Activated CD4-positive, alpha-beta T cell treated with anti-CD3 and anti-CD28 coated beads for 36 hours (primary cell): Measurements from ENCODE around the gene SAT1. TPM values are rescaled to one million over a fixed set of nuclear protein-coding genes. Genes with fewer than 3 reads are reported as not detected.

Experiments used
- ATAC-seq: fragments of 200-7000 bp; cut with Tn5 transposase; one replicate; pipeline ENCODE4 v1.10.0; 2021; ENCODE audit warnings: mild to moderate bottlenecking, moderate library complexity
- CTCF ChIA-PET: fragments of 350-600 bp; sonication (Branson Sonifier 250); formaldehyde crosslinking; loops from one replicate; lab custom pipeline; 2021; ENCODE audit warnings: antibody characterized with exemption; lab: Charles Lee
- POLR2A ChIA-PET: fragments of 350-600 bp; sonication (Branson Sonifier 250); formaldehyde crosslinking; loops from one replicate; lab custom pipeline; 2021; ENCODE audit warnings: antibody characterized with exemption, inconsistent platforms; lab: Charles Lee
- DNase-seq: peaks from one replicate; pipeline ENCODE4 v3.0.0-alpha.2; 2020
- H3K27ac Mint-ChIP-seq: one replicate; pipeline ENCODE4 v1.8.0; 2021; ENCODE audit warnings: mixed read lengths
- H3K27me3 Mint-ChIP-seq: one replicate; pipeline ENCODE4 v1.8.0; 2021; ENCODE audit warnings: mixed read lengths
- H3K36me3 Mint-ChIP-seq: one replicate; pipeline ENCODE4 v1.8.0; 2021; ENCODE audit warnings: low read depth, mixed read lengths
- H3K4me1 Mint-ChIP-seq: one replicate; pipeline ENCODE4 v1.8.0; 2021; ENCODE audit warnings: mixed read lengths
- H3K4me3 Mint-ChIP-seq: one replicate; pipeline ENCODE4 v1.8.0; 2021; ENCODE audit warnings: mild to moderate bottlenecking, moderate library complexity, mixed read lengths
- H3K9me3 Mint-ChIP-seq: one replicate; pipeline ENCODE4 v1.8.0; 2021; ENCODE audit warnings: low read depth, mixed read lengths
- intact Hi-C, 2 experiments: fragments of 100-400 bp; cut with DNase I in 1 of 2; cut with micrococcal nuclease in 1 of 2; formaldehyde crosslinking; loops; one replicate each; pipeline versions ENCODE4 v1.14.2 to v1.15.1; 2022 to 2024; cut with DNase I, micrococcal nuclease
- total RNA-seq, 2 experiments: library from RNA; stranded (reverse); gene quantifications; one replicate each; pipeline ENCODE4 v1.2.3, GENCODE V29; 2021

The SAT1 gene
- total RNA-seq, 2 experiments from 2014 or later: 148 to 166 TPM

DNA sequence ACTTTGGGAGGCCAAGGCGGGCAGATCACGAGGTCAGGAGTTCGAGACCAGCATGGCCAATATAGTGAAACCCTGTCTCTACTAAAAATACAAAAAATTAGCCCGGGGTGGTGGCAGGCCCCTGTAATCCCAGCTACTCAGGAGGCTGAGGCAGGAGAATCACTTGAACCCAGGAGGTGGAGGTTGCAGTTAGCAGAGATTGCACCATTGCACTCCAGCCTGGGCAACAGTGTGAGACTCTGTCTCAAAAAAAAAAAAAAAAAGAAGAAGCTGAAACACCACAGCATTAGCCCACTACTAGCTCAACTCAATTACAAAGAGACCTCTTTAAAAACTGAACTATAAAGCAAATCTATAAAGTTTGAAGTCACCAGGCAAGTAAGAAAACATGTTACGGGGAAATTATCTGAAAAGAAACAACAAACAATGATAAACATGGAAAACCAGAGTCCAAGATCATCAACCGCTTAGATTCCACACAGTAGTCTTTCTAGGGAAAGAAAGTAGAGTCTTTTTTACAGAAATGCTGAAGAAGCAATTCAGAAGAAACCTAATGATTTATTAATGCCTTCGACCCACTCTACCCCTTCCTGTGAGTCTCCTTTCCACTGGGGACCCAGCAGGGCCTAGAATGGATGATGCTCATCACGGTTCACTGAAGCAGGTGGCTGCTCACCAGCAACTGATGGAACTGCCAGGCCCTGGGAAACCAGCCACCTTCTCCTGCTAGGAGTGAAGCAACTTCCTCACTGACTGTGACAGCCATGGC is 6.6 kb downstream of the SAT1 start:
- Mint-ChIP-seq H3K27ac (no peak overlapping the region), H3K4me3 (no peak overlapping the region), H3K9me3 (no peaks in the 10 kb centered on the region), H3K4me1 (peaks cover 13% of the 10 kb centered on the region), H3K36me3 (peaks cover 18% of the 10 kb centered on the region), H3K27me3 (no peaks in the 10 kb centered on the region)
- no peak for ATAC-seq
- no peak for DNase-seq
- ChIA-PET POLR2A (no interaction called here), CTCF (no interaction called here)
- intact Hi-C loops: loop anchor here in 1 of 2 experiments (10.0 kb wide), 2 partner anchors 365 to 695 kb away; no protein-coding TSS in a partner anchor

DNA sequence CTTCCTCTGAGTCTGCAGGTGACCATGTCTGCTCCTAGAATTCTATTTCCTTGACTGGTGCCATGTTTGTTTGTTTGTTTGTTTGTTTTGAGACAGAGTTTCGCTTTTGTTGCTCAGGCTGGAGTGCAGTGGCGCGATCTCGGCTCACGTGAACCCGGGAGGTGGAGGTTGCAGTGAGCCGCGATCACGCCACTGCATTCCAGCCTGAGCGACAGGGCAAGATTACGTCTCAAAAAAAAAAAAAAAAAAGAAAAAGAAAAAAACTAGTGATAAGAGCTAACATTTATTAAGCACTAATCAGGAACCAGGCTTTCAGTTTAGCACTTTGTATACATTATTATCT is 7.2 kb downstream of the SAT1 start:
- Mint-ChIP-seq H3K4me1 (peaks cover 7% of the 10 kb centered on the region), H3K4me3 (no peak overlapping the region), H3K27me3 (no peaks in the 10 kb centered on the region), H3K27ac (no peak overlapping the region), H3K36me3 (peaks cover 13% of the 10 kb centered on the region), H3K9me3 (no peaks in the 10 kb centered on the region)
- DNase-seq (no peak), ATAC-seq (no peak)
- ChIA-PET CTCF (no interaction called here), POLR2A (no interaction called here)
- intact Hi-C loops: no loop called here

DNA sequence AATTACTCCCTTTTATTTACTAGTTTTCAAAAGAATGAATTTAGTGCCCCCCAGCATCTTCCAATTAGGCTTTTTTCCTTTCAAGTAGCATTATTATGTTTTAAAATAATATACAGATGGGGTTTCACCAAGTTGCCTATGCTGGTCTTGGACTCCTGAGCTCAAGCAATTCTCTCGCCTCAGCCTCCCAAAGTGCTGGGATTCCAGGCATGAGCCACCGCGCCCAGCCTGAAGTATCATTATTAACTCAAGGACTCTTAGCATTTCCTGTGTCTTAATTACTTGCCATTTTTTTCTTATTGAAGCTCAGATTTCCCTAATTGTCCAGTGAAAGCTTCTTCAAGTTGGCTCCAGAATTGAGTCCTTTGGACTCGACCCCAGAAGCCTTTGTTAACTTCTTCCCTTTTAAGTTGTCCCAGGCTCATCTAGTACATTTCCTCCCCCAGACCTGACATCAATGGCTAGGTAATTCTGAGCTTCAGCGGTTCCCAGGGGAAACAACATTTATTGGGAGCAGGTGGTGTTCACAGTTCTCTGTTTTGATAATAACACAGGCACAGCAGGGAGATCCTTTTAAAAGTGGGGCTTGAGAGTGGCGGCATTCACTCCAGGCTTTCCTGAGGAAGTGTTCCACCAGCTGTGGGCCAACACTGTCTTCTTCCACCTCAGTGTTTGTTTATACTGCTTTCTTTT is 10.0 kb downstream of the SAT1 start:
- DNase-seq (no peak), ATAC-seq (no peak)
- Mint-ChIP-seq H3K27me3 (no peaks in the 10 kb centered on the region), H3K36me3 (no peaks in the 10 kb centered on the region), H3K9me3 (no peaks in the 10 kb centered on the region), H3K27ac (no peak overlapping the region), H3K4me3 (no peak overlapping the region), H3K4me1 (peaks cover 4% of the 10 kb centered on the region)
- CTCF ChIA-PET: interaction anchor here (0.6 kb wide), 1 partner anchor 1765 kb away, joined by 3 read pairs; no protein-coding TSS in a partner anchor
- POLR2A ChIA-PET: no interaction called here
- intact Hi-C loops: no loop called here

DNA sequence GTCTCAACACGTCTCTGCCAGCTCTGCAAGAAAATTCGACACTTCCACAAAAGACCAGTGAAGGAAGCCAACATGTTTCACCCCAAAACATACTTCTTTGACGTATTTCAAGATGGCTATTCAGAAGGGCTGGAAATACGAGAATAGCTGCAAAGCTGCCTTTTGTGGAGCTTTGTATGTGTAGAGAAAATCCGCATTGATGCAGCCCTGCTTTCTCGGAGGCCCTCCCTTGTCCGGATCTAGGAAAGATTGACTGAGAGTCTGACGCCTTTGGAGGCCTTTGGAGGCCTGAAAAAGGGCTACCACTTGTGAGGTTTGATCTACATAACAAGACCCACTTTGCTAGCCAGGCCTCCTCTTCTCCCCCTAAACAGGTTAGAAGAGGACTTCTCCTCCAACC is 12.2 kb downstream of the SAT1 start:
- no peaks in the 10 kb centered on the region for H3K27me3 Mint-ChIP-seq
- no peak overlapping the region for H3K27ac Mint-ChIP-seq
- intact Hi-C loops: no loop called here
- no peak overlapping the region for H3K4me3 Mint-ChIP-seq
- H3K4me1 Mint-ChIP-seq: peaks cover 8% of the 10 kb centered on the region
- no peaks in the 10 kb centered on the region for H3K36me3 Mint-ChIP-seq
- no peaks in the 10 kb centered on the region for H3K9me3 Mint-ChIP-seq
- DNase-seq (no peak), ATAC-seq (no peak)
- ChIA-PET POLR2A (no interaction called here), CTCF (no interaction called here)

DNA sequence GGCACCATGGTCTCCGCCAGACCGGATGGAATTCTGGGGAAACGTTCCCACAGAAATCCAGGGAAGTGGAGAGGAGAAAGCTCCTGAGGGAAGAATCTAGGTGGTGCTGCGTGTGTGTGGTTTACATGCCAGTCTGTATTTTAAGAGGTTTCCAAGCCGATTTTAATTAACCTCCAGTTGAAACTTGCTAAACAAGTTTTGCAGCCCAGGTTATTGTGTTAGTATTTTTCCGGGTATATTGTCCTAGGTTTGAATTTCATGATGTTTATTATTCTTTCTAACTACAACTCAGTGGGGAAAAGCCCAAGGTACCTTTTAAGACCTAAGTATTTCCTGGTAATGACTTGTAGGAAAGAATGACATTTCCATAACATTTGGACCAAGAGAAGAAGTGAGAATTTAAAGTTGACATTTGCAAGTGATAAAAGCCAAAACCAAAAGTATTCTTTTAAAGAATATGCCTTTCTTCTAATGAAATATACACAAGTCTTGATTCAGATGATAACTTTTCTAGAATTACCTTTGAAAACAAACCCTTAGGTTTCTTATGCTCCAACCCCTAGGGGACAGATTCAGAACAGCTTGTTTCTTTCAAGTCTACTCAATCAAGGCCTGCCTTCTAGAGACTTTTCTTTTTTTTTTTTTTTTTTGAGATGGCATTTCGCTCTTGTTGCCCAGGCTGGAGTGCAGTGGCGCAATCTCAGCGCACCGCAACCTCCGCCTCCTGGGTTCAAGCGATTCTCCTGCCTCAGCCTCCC is 14.6 kb downstream of the SAT1 start:
- DNase-seq: no peak
- intact Hi-C loops: no loop called here
- Mint-ChIP-seq H3K27ac (no peak overlapping the region), H3K9me3 (no peaks in the 10 kb centered on the region), H3K4me3 (no peak overlapping the region), H3K4me1 (peaks cover 12% of the 10 kb centered on the region), H3K27me3 (no peaks in the 10 kb centered on the region), H3K36me3 (no peaks in the 10 kb centered on the region)
- ChIA-PET POLR2A (no interaction called here), CTCF (interaction anchor here (0.7 kb wide), 2 partner anchors 105 to 109 kb away, joined by 3 read pairs; no protein-coding TSS in a partner anchor)
- ATAC-seq: peak; percentile 57

DNA sequence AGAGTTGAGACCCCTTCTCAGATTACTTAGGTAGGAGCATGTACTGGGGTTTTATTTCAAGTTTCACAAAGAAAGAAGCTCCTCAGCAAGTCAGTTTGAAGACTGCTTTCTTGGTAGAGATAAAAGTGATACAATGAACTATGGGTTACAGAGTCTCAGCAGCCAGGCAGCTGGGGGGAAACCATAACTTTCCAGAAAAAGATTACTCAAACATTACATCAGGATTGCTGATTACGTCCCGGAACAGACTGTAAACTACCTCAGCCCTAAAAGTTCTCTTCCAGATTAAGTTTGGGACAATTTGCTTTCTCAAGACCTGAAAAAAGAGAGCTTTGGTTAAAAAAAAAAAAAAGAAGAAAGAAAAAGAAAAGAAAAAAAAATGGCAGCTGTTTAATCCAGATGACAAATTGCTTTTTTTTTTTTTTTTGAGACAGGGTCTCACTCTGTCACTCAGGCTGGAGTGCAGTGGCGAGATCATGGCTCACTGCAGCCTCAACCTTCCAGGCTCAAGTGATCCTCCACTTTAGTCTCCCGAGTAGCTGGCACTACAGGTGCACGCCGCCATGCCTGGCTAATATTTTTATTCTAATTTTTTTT is 16.6 kb downstream of the SAT1 start:
- no peaks in the 10 kb centered on the region for H3K27me3 Mint-ChIP-seq
- no peaks in the 10 kb centered on the region for H3K36me3 Mint-ChIP-seq
- H3K4me3 Mint-ChIP-seq: no peak overlapping the region
- peaks cover 13% of the 10 kb centered on the region for H3K4me1 Mint-ChIP-seq
- H3K27ac Mint-ChIP-seq: no peak overlapping the region
- POLR2A ChIA-PET: interaction anchor here (0.9 kb wide), 1 partner anchor 17 kb away, joined by 5 read pairs; the partner anchor contains the start of gene SAT1
- DNase-seq (no peak), ATAC-seq (no peak)
- intact Hi-C loops: no loop called here
- CTCF ChIA-PET: no interaction called here
- H3K9me3 Mint-ChIP-seq: no peaks in the 10 kb centered on the region

DNA sequence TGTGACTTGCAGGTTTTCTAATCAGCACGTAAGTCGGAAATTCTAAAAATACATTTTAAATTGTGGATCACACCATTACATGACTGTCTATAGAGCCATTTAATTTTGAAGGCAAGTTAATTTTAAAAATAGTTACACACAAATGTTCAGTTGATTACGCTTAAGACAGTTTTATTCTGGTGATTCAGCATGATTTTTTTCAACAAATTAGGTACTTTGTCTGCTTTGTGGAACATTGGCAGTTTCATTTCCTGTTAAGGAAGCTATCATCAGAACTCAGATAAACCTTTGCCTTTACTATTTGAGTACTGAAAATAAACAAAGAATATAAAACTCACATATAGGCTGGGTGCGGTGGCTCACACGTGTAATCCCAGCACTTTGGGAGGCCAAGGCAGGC is 19.5 kb downstream of the SAT1 start:
- DNase-seq: no peak
- H3K9me3 Mint-ChIP-seq: no peaks in the 10 kb centered on the region
- no peak for ATAC-seq
- no peak overlapping the region for H3K27ac Mint-ChIP-seq
- POLR2A ChIA-PET: interaction anchor here (0.6 kb wide), 1 partner anchor 32 kb away, joined by 3 read pairs; no protein-coding TSS in a partner anchor
- no peak overlapping the region for H3K4me3 Mint-ChIP-seq
- H3K4me1 Mint-ChIP-seq: peaks cover 11% of the 10 kb centered on the region
- H3K36me3 Mint-ChIP-seq: no peaks in the 10 kb centered on the region
- no peaks in the 10 kb centered on the region for H3K27me3 Mint-ChIP-seq
- intact Hi-C loops: no loop called here
- CTCF ChIA-PET: no interaction called here

DNA sequence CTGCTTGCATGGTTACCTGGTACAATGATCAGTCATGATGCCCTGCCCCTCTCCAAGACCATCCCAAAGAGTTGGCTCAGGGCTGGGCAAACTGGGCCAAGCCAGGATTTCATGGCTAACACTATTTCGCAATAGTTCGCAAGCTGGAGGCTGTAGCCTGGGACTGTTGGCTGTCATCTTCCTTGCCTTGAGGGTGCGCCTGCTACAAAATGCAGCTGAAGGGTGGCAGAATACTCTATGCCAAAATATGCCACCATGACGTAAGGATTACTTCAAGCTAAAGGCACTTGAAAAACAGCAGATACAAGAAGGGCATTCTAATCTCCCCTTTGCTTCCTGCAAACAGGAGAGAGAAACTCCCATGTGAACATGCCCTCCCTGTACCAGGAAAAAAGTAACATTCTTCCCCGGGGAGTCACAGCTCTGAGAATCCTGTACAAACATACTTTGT is 21.0 kb downstream of the SAT1 start:
- H3K27ac Mint-ChIP-seq: no peak overlapping the region
- intact Hi-C loops: no loop called here
- peaks cover 7% of the 10 kb centered on the region for H3K4me1 Mint-ChIP-seq
- CTCF ChIA-PET: interaction anchor here (0.7 to 1.4 kb wide), 2 partner anchors 98 to 255 kb away, joined by 4 read pairs; no protein-coding TSS in a partner anchor
- no peak for ATAC-seq
- no peaks in the 10 kb centered on the region for H3K9me3 Mint-ChIP-seq
- no peak overlapping the region for H3K4me3 Mint-ChIP-seq
- POLR2A ChIA-PET: no interaction called here
- no peaks in the 10 kb centered on the region for H3K27me3 Mint-ChIP-seq
- DNase-seq: no peak
- no peaks in the 10 kb centered on the region for H3K36me3 Mint-ChIP-seq

DNA sequence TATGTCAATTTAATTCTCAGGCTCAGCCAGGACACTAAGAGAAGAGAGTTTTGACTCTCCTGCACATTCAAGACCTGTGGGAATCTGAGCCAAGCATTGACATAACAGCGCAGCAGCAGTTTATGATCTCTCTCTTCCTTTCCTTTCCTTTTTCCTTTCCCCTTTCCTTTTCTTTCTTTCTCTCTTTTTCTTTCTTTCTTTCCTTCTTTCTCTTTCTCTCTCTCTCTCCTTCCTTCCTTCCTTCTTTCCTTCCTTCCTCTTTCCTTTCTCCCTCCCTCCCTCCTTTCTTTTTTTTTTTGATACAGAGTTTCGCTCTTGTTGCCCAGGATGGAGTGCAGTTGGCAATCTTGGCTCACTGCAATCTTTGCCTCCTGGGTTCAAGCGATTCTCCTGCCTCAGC is 21.6 kb downstream of the SAT1 start:
- intact Hi-C loops: no loop called here

DNA sequence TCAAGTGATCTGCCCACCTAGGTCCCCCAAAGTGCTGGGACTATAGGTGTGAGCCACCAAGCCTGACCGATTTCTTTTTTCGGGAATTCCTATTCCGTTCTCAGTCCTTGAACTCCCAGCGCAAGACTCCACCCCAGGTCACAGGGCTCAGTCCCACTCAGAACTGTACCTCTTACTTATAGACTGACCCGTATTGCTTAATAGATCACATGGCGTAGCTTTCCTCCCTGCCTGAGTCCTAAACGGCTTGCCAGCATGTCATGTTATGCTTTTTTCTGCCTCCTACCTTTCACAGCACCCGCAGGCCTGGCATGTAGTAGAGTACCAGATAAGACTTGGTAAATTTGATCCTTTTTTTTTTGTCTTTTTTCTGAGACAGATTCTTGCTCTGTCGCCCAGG is 22.4 kb downstream of the SAT1 start:
- Mint-ChIP-seq H3K4me1 (peaks cover 5% of the 10 kb centered on the region), H3K27ac (no peak overlapping the region), H3K4me3 (no peak overlapping the region), H3K36me3 (no peaks in the 10 kb centered on the region), H3K27me3 (no peaks in the 10 kb centered on the region), H3K9me3 (no peaks in the 10 kb centered on the region)
- DNase-seq (no peak), ATAC-seq (no peak)
- intact Hi-C loops: no loop called here
- ChIA-PET POLR2A (no interaction called here), CTCF (no interaction called here)

More for the DNA sequence above, 21.6 kb downstream of the SAT1 start:
- no peaks in the 10 kb centered on the region for H3K9me3 Mint-ChIP-seq
- no peak overlapping the region for H3K4me3 Mint-ChIP-seq
- H3K27me3 Mint-ChIP-seq: no peaks in the 10 kb centered on the region
- CTCF ChIA-PET: interaction anchor here (1.4 kb wide), 1 partner anchor 97 kb away, joined by 4 read pairs; no protein-coding TSS in a partner anchor
- no peaks in the 10 kb centered on the region for H3K36me3 Mint-ChIP-seq
- no peak for ATAC-seq
- no peak for DNase-seq
- POLR2A ChIA-PET: interaction anchor here (0.6 kb wide), 1 partner anchor 223 kb away, joined by 5 read pairs; no protein-coding TSS in a partner anchor
- no peak overlapping the region for H3K27ac Mint-ChIP-seq
- peaks cover 5% of the 10 kb centered on the region for H3K4me1 Mint-ChIP-seq

DNA sequence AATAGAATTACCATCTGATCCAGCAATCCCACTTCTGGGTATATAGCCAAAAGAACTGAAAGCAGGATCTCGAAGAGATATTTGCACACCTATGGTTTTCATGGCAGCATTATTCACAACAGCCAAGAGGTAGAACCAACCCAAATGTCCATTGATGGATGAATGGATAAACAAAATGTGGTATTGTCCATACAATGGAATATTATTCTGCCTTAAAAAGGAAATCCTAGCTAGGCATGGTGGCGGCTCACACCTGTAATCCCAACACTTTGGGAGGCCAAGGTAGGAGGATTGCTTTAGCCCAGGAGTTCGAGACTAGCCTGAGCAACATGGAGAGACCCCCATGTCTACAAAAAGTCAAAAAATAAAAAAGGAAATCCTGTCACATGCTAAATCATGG is 27.3 kb downstream of the SAT1 start:
- H3K27me3 Mint-ChIP-seq: peaks cover 3% of the 10 kb centered on the region
- CTCF ChIA-PET: no interaction called here
- POLR2A ChIA-PET: no interaction called here
- DNase-seq (no peak), ATAC-seq (no peak)
- peaks cover 6% of the 10 kb centered on the region for H3K4me1 Mint-ChIP-seq
- H3K27ac Mint-ChIP-seq: no peak overlapping the region
- intact Hi-C loops: no loop called here
- H3K36me3 Mint-ChIP-seq: no peaks in the 10 kb centered on the region
- no peaks in the 10 kb centered on the region for H3K9me3 Mint-ChIP-seq
- H3K4me3 Mint-ChIP-seq: no peak overlapping the region
